Pericardium fibroblast (primary cell): ENCODE data around the gene SEC14L5. TPM values are rescaled to one million over a fixed set of nuclear protein-coding genes. Genes with fewer than 3 reads are reported as not detected.

Experiments used
- total RNA-seq: library from RNA; depleted of rRNA; stranded (reverse); fragments of >200 nt; gene quantifications from 2 replicates; pipeline ENCODE4 v1.2.3, GENCODE V29; 2015

The SEC14L5 gene
- under 0.01 and 0.47 TPM in 2 replicates for total RNA-seq

DNA sequence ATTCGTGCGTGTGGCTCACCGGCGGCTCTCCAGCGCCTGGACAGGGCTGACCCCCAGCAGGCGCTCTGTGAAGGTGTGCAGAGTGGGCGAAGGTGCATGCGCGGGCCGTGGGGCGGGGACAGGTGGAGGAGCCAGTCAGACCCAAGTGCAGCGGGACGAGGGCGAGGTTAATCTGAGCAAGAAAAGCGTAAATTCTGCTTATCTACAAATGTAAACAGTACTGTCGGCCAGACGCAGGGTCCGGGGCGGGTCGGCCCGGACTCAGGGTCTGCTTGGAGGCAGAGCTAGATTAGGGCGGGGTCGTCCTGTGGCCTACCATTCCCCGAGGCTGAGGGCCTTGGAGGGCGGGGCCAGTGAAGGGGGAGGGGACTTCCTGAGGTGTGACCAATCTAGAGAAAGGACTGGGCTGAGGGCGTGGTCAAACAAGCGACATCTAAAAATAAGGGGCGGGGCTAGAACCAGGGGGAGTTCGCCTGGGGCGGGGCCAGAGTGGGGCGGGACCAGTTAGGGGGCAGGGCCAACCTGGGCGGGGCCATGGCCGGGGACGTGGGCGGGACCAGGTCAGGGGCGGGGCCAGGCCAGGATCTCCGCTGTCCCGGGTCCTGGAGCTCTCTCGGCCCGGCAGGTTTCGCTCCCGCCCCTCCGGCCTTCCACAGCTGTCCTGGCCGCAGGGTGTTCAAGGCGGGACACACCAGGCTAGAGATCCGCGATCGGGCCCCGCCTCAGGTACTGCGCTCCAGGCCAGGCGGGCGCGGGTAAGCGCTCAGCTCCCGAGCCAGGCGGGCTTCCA lies at the start of gene SEC14L5:
Gene SEC14L5 (plus strand): TSS at position 611 of the 790 bp plus-strand sequence. CDS start 994 bp downstream, outside the sequence.

GRCh38 chr16:4936991-4937781 lies 20.9 kb upstream of the SEC14L5 start, which contains the start of gene PPL:
Gene PPL, minus strand, starts transcription at chr16:4937148. Its CDS starts 103 bp downstream, at chr16:4937045.

DNA sequence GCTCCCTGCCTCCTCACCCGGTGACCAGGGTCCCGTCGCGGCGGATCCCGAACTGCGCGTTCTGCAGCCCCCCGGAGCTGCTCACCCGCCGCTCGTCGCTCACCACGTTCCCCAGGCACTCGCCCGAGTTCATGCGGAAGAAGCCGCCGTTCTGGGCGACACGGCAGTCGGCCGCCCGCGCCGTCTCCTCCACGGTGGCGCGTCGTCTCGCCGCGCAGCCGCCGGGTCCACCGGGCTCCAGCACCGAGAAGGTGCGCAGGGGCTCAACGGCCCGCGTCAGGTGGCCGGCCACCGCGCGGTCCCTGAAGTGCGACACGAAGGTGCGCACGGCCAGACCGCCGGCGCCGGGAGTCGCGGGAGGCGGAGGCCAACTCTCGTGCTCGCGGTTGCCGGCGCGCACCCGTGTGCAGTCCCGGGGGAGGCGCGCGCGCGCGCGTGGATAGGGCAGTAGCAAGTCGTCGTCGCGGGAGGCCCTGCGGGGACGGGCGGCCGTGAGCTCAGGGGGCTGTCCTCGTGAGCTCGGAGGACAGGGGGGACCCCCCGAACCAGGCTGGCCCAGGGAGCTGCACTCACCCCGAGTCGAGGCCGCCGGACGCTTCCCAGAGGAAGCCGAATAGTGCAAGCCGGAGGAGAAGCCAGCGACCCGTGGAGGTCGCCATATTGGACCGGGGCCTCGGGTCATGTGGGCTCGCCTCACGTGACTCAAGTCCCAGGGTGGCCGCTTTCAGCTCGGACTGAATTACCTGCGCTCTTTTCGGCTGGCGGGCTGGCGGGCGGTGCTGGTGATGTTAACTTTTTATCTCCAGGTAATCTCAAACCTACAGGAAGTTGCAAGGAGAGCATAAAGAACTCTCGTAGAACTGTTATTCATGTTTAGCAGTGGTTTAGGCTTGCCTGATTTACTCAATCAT lies 75.4 kb downstream of the SEC14L5 start, which contains the start of gene NAGPA:
Gene NAGPA (minus strand): TSS at position 680 of the 911 bp plus-strand sequence. CDS start 21 bp downstream, at position 659.

DNA sequence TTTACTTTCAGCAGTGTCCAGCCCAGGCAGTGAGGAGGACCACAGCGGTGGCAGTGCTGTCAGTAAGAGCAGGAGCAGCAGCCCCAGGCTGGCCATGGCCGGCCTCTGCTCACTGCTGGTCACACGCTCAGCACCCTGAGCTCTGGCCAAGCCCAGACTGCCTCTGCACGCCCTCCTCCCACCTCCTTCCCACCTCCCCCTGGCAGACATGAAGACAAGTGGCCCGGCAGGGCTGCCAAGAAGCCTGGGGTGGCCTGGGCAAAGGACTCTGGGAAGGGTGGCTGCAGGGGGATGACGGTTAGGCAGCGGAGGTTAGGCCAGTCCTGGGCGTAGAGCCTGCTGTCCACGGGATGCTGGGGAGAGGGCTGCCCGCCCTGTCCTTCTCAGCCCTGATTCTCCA lies 107.7 kb downstream of the SEC14L5 start, which contains the start of gene C16orf89:
Gene C16orf89 (minus strand): TSS at position 144 of the 400 bp plus-strand sequence. CDS start 48 bp downstream, at position 96.

Other genes with a start within 250 kb of the SEC14L5 start
- 10.4 and 16.0 TPM in 2 replicates for gene ANKS3, start 224.1 kb upstream of the SEC14L5 start, total RNA-seq
- gene DNAAF8, start 223.8 kb upstream of the SEC14L5 start, total RNA-seq, result 0.09 and 5.1 TPM in 2 replicates
- gene ZNF500, start 191.2 kb upstream of the SEC14L5 start, total RNA-seq, result 6.0 and 9.5 TPM in 2 replicates
- gene SEPTIN12, start 170.0 kb upstream of the SEC14L5 start, total RNA-seq, result not detected in 2 replicates
- not detected in 2 replicates for gene SMIM22, start 163.0 kb upstream of the SEC14L5 start, total RNA-seq
- gene ROGDI, start 155.7 kb upstream of the SEC14L5 start, total RNA-seq, result 15.2 and 42.6 TPM in 2 replicates
- 23.7 and 31.3 TPM in 2 replicates for gene GLYR1, start 111.0 kb upstream of the SEC14L5 start, total RNA-seq
- gene UBN1, start 110.8 kb upstream of the SEC14L5 start, total RNA-seq, result 26.7 and 33.5 TPM in 2 replicates
- gene PPL, start 21.2 kb upstream of the SEC14L5 start, total RNA-seq, result 13.3 and 49.7 TPM in 2 replicates
- 19.1 and 37.5 TPM in 2 replicates for gene NAGPA, start 75.6 kb downstream of the SEC14L5 start, total RNA-seq
- gene C16orf89, start 107.6 kb downstream of the SEC14L5 start, total RNA-seq, result 0.34 and 0.82 TPM in 2 replicates
- gene ALG1, start 113.5 kb downstream of the SEC14L5 start, total RNA-seq, result 24.7 and 35.6 TPM in 2 replicates
- 5.7 and 17.2 TPM in 2 replicates for gene EEF2KMT, start 139.5 kb downstream of the SEC14L5 start, total RNA-seq